ENCODE measurements around the gene MOB3A.

DNA sequence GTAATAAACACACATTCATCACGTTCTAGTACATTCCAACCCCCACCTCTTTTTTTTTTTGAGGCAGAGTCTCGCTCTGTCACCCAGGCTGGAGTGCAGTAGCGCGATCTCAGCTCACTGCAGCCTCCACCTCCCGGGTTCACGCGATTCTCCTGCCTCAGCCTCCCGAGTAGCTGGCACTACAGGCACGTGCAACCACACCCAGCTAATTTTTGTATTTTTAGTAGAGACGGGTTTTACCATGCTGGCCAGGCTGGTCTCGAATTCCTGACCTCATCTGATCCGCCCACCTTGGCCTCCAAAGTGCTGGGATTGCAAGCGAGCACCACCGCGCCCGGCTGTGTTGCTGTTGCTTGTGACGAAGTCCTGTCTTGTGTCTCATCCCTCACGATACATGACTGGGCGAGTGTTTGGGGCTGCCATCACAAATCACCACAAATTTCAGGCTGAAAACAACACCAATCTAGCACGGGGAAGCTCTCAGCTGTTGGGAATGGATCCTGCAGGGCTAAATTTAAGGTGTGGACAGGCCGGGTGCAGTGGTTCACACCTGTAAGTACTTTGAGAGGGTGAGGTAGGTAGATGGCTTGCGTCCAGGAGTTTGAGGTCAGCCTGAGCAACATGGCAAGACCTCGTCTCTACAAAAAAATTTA, 15.7 kb downstream of the MOB3A start:
- TF ChIP-seq, protein P1, sequence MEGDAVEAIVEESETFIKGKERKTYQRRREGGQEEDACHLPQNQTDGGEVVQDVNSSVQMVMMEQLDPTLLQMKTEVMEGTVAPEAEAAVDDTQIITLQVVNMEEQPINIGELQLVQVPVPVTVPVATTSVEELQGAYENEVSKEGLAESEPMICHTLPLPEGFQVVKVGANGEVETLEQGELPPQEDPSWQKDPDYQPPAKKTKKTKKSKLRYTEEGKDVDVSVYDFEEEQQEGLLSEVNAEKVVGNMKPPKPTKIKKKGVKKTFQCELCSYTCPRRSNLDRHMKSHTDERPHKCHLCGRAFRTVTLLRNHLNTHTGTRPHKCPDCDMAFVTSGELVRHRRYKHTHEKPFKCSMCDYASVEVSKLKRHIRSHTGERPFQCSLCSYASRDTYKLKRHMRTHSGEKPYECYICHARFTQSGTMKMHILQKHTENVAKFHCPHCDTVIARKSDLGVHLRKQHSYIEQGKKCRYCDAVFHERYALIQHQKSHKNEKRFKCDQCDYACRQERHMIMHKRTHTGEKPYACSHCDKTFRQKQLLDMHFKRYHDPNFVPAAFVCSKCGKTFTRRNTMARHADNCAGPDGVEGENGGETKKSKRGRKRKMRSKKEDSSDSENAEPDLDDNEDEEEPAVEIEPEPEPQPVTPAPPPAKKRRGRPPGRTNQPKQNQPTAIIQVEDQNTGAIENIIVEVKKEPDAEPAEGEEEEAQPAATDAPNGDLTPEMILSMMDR (IDR thresholded peaks at IDR 0.05; ENCODE audit: low read length), result no peak
- TF ChIP-seq EZH2phosphoT487 (IDR thresholded peaks at IDR 0.05; ENCODE audit: low read length), result no peak
